Fibroblast of the aortic adventitia (primary cell): ENCODE measurements around the gene SPECC1. TPM values are rescaled to one million over a fixed set of nuclear protein-coding genes. Genes with fewer than 3 reads are reported as not detected.
A peak's percentile ranks its signal among the peaks of the same experiment; 100 is the strongest.
"Not testable (repeated sequence)": the region's sequence is repeated elsewhere in the genome, so short reads cannot be mapped to it uniquely, and the experiment has no call there.

Experiments used
- DNase-seq: peaks from one replicate; pipeline ENCODE4 v3.0.0-alpha.2; 2010; ENCODE audit warnings: low read depth
- H3K4me3 ChIP-seq: 2 replicates; pipeline ENCODE4 v1.5.1; 2011; ENCODE audit warnings: low read depth, mild to moderate bottlenecking, control low read depth, low read length, moderate library complexity
- total RNA-seq: library from RNA; depleted of rRNA; stranded (reverse); fragments of >200 nt; gene quantifications from 2 replicates; pipeline ENCODE4 v1.2.3, GENCODE V29; 2012; ENCODE audit warnings: low replicate concordance
- TF ChIP-seq, protein P1 (sequence below): IDR thresholded peaks from 2 replicates; pipeline ENCODE4 v1.5.1; 2011; ENCODE audit warnings: mild to moderate bottlenecking, low read length, control low read depth, inconsistent platforms; ENCODE audit not compliant: insufficient read depth

Gene SPECC1
- total RNA-seq, 1 donor, result 16.8 TPM

DNA sequence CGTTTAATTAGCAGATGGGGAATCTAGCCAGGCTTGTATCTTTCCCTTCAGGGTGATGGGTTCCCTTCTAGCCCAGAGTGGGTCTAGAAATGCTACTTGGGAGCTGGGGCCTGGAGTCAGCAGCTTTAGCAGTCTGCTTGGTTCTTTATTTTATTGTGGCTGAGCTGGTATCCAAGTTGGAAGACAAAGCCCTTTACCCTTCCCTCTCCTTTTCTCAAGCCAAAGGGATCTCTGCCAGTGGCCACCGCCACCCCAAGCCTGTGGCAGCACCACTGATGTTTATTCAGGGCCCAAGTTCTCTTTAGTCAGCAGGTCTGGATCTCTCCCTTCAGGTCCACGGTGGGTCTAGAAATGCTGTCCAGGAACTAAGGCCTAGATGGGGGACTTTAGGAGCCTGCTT, 215.2 kb downstream of the SPECC1 start:
- TF ChIP-seq, protein P1, sequence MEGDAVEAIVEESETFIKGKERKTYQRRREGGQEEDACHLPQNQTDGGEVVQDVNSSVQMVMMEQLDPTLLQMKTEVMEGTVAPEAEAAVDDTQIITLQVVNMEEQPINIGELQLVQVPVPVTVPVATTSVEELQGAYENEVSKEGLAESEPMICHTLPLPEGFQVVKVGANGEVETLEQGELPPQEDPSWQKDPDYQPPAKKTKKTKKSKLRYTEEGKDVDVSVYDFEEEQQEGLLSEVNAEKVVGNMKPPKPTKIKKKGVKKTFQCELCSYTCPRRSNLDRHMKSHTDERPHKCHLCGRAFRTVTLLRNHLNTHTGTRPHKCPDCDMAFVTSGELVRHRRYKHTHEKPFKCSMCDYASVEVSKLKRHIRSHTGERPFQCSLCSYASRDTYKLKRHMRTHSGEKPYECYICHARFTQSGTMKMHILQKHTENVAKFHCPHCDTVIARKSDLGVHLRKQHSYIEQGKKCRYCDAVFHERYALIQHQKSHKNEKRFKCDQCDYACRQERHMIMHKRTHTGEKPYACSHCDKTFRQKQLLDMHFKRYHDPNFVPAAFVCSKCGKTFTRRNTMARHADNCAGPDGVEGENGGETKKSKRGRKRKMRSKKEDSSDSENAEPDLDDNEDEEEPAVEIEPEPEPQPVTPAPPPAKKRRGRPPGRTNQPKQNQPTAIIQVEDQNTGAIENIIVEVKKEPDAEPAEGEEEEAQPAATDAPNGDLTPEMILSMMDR, result no peak
- DNase-seq, result no peak
- no peak overlapping the region for H3K4me3 ChIP-seq

DNA sequence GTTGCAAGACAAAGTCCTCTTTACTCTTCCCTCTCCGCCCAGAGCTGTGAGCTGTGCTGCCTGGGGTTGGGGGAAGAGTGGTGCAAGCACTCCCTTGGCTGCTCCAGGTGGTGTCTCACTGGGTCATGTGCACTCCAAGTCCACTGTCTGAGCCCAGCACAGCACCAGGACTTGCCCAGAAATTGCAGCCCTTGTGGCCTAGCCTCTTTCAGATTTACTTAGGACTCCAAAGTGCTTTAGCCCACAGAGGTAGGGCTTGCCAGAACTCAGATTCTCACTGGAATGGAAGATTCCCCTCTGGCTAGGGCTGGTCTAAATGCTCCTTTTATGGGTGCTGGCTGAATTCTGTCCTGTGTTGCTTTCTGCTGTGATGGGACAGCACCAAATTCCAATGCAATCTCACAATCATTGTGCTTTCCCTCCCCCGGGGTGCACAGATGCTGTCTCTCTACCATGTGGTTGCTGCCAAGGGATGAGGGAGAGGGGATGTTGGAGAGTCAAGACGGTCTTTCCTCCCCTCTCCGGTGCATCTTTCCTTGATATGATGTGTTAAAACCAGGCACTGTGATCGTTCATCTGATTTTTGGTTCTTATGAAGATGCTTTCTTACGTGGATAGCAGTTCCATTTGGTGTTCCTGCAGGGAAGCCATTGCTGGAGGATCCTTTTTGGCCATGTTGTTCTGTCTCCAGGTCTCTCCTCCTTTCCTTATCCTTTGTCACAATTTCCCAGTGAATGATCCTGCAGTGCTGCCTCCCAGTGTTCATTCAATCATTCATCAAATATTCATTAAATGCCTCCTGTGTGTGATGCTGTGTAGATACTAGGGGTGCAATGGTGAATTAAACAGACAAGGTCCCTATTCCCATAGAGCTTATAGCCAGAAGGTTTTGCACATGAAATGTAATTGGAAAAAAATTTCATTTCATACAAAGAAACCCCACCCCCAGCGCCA, 216.3 kb downstream of the SPECC1 start:
- no peak overlapping the region for H3K4me3 ChIP-seq
- DNase-seq, result peak; percentile 1
- TF ChIP-seq, protein P1, result no peak

DNA sequence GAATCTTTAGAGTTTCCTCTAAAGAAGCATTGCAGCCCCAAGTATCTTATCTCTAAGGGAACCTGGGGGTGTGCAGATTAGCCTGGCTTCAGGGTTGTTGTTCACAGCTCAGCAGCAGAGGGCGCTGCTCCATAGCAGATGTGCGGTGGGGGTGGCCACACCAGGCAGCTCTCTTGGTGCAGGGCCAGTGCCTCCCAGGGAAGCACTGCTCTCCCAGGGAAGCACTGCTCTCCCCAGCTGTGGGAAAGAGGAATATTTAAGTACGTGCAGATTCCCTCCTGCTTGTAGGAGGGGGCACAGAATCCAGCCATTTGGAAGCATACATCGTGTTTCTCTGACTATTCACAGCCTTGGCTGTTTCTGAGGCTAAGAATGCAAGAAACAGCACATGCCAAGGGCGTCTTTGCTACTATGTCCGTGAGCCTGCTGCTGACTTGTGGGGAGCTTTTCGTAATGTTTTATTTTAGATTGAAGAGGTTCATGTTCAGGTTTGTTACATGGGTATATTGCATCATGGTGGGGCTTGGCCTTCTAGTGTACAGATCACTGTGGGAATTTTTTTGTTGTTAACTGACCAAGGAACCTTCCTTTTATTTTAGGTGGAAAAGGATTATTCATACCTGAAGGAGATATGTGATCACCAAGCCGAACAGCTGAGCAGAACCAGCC, 217.8 kb downstream of the SPECC1 start:
- peak; percentile 84 for DNase-seq
- H3K4me3 ChIP-seq, result no peak overlapping the region
- TF ChIP-seq, protein P1, result peak; percentile 87

DNA sequence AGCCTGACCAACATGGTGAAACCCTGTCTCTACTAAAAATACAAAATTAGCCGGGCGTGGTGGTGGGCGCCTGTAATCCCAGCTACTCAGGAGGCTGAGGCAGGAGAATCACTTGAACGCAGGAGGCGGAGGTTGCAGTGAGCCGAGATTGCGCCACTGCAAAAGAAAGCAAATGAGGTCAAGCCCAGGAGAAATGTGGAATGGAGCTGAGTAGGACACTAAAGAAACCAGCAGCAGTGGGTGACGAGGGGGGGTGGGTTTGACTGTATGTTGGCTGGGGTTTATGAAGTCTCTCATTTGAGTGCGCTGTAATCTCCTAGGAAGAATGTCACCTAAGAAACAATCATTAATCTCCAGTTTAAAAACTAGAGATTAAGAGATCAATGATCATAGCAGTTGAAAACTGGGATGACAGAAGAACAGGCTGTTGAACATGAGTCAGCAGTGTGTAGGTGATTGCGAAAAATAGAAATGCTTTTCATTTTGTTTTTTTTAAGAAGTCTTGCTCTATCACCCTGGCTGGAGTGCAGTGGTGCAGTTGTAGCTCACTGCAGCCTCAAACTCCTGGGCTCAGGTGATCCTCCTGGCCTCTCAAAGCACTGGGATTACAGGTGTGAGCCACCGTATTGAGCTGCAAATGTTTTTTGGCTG, 218.7 kb downstream of the SPECC1 start:
- DNase-seq, result peak; percentile 48
- H3K4me3 ChIP-seq, result not testable (repeated sequence)

DNA sequence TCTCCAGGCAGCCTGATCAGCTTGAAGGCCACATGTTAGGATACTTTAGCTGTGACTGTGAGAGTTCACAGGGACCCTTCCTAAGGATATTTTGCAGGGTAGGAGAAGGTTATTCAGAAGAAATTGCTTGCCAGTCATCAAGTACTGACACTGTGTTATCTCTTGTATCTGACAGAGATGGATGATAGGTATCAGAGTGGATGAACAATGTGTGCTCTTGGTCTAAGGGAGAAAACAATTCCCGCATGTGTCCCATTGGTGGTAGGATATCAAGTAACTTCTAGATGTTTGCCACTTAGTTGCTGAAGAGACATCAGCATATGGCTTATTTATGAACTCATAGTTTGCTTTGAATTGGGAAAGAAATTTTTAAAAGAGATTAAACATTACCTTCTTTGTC, 219.3 kb downstream of the SPECC1 start:
- DNase-seq, result peak; percentile 1
- H3K4me3 ChIP-seq, result no peak overlapping the region
- TF ChIP-seq, protein P1, result no peak

DNA sequence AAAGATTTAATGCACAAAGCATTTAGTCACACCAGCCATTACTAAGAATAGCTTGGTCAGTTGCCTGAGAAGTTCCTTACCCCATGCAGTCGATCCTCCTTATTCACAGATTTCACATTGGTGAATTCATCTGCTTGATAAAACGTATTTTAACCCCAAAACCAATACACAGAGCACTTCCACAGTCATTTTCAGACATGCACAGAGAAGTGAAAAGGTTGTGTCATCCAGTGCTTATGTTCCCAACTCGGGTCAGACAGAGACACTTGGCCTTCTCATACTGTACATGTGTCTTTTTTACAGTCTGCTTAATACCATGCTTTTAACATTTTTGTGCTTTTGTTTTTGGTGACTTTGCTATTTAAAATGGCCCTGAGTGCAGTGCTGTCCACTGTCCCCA, 219.7 kb downstream of the SPECC1 start:
- TF ChIP-seq, protein P1, result no peak

GRCh38 chr17:20230924-20231323, 221.8 kb downstream of the SPECC1 start:
- TF ChIP-seq, protein P1, result no peak
- no peak overlapping the region for H3K4me3 ChIP-seq
- no peak for DNase-seq

More for the DNA sequence above, 219.7 kb downstream of the SPECC1 start:
- H3K4me3 ChIP-seq, result no peak overlapping the region
- peak; percentile 8 for DNase-seq
